Loucy (cell line): ENCODE results near the gene ADARB2.

Source experiments
- H2AFZ ChIP-seq: fragments of 200-600 bp; sonication (generic); 2 replicates; pipeline ENCODE4 v1.6.0; 2016; ENCODE audit warnings: antibody characterized with exemption, mild to moderate bottlenecking, low read length, moderate library complexity
- H3F3A ChIP-seq: fragments of 200-600 bp; 2 replicates; pipeline ENCODE4 v1.6.0; 2016; ENCODE audit warnings: antibody characterized with exemption, low read depth, mild to moderate bottlenecking
- H3K27me3 ChIP-seq: fragments of 200-600 bp; sonication (generic); 2 replicates; pipeline ENCODE4 v1.6.1; 2014; ENCODE audit warnings: low read length, mild to moderate bottlenecking; ENCODE audit not compliant: insufficient read depth, poor library complexity, severe bottlenecking
- H3K36me3 ChIP-seq: fragments of 200-600 bp; sonication (generic); 2 replicates; pipeline ENCODE4 v1.6.1; 2016; ENCODE audit warnings: low read length; ENCODE audit not compliant: insufficient read depth
- H3K4me1 ChIP-seq: fragments of 200-600 bp; sonication (generic); 2 replicates; pipeline ENCODE4 v1.5.1; 2014; ENCODE audit warnings: low read length, mild to moderate bottlenecking; ENCODE audit not compliant: insufficient read depth, poor library complexity, severe bottlenecking
- H3K4me2 ChIP-seq: fragments of 200-600 bp; sonication (generic); 2 replicates; pipeline ENCODE4 v1.6.0; 2014; ENCODE audit warnings: antibody characterized with exemption, low read length, low read depth, mild to moderate bottlenecking; ENCODE audit not compliant: poor library complexity, severe bottlenecking
- H3K4me3 ChIP-seq: fragments of 200-600 bp; sonication (generic); 2 replicates; pipeline ENCODE4 v1.5.1; 2014; ENCODE audit warnings: low read length, mild to moderate bottlenecking, mixed read lengths; ENCODE audit not compliant: poor library complexity, severe bottlenecking
- H3K79me2 ChIP-seq: fragments of 200-600 bp; sonication (generic); 2 replicates; pipeline ENCODE4 v1.6.1; 2014; ENCODE audit warnings: low read length; ENCODE audit not compliant: insufficient read depth
- H3K9ac ChIP-seq: fragments of 200-600 bp; sonication (generic); 2 replicates; pipeline ENCODE4 v1.6.0; 2014; ENCODE audit warnings: mild to moderate bottlenecking, low read depth, low read length, moderate library complexity; ENCODE audit not compliant: poor library complexity, severe bottlenecking
- H3K9me2 ChIP-seq: fragments of 200-600 bp; sonication (generic); replicated peaks from 2 replicates; pipeline ENCODE4 v1.6.1; 2016; ENCODE audit warnings: low read depth, low read length, mixed read lengths
- H3K9me3 ChIP-seq: fragments of 200-600 bp; sonication (generic); 2 replicates; pipeline ENCODE4 v1.6.1; 2014; ENCODE audit warnings: mild to moderate bottlenecking, antibody characterized with exemption, low read length, low read depth; ENCODE audit not compliant: insufficient read depth
- H4K20me1 ChIP-seq: fragments of 200-600 bp; sonication (generic); 2 replicates; pipeline ENCODE4 v1.6.0; 2014; ENCODE audit warnings: antibody characterized with exemption, low read length, mild to moderate bottlenecking; ENCODE audit not compliant: insufficient read depth, poor library complexity, severe bottlenecking
- EZH2phosphoT487 ChIP-seq: fragments of 200-600 bp; IDR thresholded peaks from 2 replicates; pipeline ENCODE4 v1.6.1; 2018; ENCODE audit warnings: antibody characterized with exemption, mild to moderate bottlenecking, moderate library complexity, borderline replicate concordance
- TF ChIP-seq, protein P1 (sequence below): fragments of 200-600 bp; sonication (generic); conservative IDR thresholded peaks from 2 replicates; pipeline ENCODE4 v1.5.1; 2014; ENCODE audit warnings: mild to moderate bottlenecking, antibody characterized with exemption, low read length

The ADARB2 gene

GRCh38 chr10:1384026-1384425 is 353.3 kb downstream of the ADARB2 start:
- Histone ChIP-seq H3K27me3 (no peaks in the 10 kb centered on the region), H3F3A (no peaks in the 10 kb centered on the region), H4K20me1 (no peaks in the 10 kb centered on the region), H3K9ac (no peak overlapping the region), H2AFZ (no peak overlapping the region), H3K4me2 (no peak overlapping the region), H3K4me3 (no peak overlapping the region), H3K4me1 (no peaks in the 10 kb centered on the region), H3K36me3 (no peaks in the 10 kb centered on the region), H3K9me3 (no peaks in the 10 kb centered on the region), H3K9me2 (no peaks in the 10 kb centered on the region), H3K79me2 (no peaks in the 10 kb centered on the region)
- TF ChIP-seq, protein P1, sequence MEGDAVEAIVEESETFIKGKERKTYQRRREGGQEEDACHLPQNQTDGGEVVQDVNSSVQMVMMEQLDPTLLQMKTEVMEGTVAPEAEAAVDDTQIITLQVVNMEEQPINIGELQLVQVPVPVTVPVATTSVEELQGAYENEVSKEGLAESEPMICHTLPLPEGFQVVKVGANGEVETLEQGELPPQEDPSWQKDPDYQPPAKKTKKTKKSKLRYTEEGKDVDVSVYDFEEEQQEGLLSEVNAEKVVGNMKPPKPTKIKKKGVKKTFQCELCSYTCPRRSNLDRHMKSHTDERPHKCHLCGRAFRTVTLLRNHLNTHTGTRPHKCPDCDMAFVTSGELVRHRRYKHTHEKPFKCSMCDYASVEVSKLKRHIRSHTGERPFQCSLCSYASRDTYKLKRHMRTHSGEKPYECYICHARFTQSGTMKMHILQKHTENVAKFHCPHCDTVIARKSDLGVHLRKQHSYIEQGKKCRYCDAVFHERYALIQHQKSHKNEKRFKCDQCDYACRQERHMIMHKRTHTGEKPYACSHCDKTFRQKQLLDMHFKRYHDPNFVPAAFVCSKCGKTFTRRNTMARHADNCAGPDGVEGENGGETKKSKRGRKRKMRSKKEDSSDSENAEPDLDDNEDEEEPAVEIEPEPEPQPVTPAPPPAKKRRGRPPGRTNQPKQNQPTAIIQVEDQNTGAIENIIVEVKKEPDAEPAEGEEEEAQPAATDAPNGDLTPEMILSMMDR: no peak
- no peak for TF ChIP-seq EZH2phosphoT487

DNA sequence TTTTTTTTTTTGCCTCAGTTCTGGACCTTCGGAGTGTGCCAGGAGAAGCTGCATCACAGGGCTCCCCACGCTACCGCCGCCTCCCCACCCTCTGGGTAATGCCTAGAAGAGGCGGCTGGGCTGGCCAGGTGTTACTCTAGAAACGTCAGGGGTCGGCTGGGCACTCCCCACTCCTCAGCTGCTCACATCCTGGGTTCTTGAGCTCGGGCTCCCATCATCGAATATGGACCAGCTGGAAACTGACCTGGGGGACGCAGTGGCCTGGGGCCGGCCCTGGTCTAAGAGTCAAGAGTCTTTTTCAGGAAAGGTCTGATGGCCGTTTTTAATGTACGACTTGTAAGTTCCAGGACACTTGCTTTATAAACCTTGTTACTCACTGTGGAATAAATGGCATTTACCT is 354.6 kb downstream of the ADARB2 start:
- Histone ChIP-seq H3K4me3 (no peak overlapping the region), H3K9me3 (no peaks in the 10 kb centered on the region), H3K9me2 (no peaks in the 10 kb centered on the region), H3K9ac (no peak overlapping the region), H4K20me1 (no peaks in the 10 kb centered on the region), H3K4me1 (no peaks in the 10 kb centered on the region), H3K79me2 (no peaks in the 10 kb centered on the region), H2AFZ (no peak overlapping the region), H3K27me3 (no peaks in the 10 kb centered on the region), H3K4me2 (no peak overlapping the region), H3F3A (no peaks in the 10 kb centered on the region), H3K36me3 (no peaks in the 10 kb centered on the region)
- TF ChIP-seq, protein P1: no peak
- TF ChIP-seq EZH2phosphoT487: no peak

DNA sequence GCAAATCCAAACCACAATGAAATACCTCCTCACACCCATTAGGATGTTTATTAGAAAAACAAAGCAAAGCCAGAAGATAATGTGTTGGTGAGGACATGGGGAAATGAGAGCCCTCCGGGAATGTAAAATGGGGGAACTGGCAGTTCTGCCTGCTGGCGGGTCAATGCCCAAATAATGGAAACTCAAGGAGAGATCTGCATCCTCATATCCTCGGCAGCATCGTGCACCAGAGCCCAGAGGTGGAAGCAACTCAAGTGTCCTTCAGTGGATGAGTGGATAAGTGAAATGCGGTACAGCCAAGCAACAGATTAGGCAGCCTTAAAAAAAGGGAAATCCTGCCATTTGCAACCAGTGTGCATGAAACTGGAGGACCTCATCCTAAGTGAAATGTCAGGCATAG is 356.0 kb downstream of the ADARB2 start:
- no peaks in the 10 kb centered on the region for H3K79me2 ChIP-seq
- no peaks in the 10 kb centered on the region for H4K20me1 ChIP-seq
- H3K9ac ChIP-seq: no peak overlapping the region
- H3K4me1 ChIP-seq: no peaks in the 10 kb centered on the region
- no peak overlapping the region for H3K4me2 ChIP-seq
- H3K27me3 ChIP-seq: no peaks in the 10 kb centered on the region
- no peaks in the 10 kb centered on the region for H3K9me2 ChIP-seq
- no peaks in the 10 kb centered on the region for H3F3A ChIP-seq
- no peak for TF ChIP-seq EZH2phosphoT487
- TF ChIP-seq, protein P1: no peak
- no peak overlapping the region for H2AFZ ChIP-seq
- no peaks in the 10 kb centered on the region for H3K9me3 ChIP-seq
- H3K36me3 ChIP-seq: no peaks in the 10 kb centered on the region
- no peak overlapping the region for H3K4me3 ChIP-seq
